T-helper 1 cell treated with Interleukin-12 subunit alpha and Interleukin-12 subunit beta and Interleukin-4 antibody, amounts not matched to agents 30 μg/mL and 1 μg/mL, for 36 hours (primary cell): Measurements from ENCODE around the gene KAZN.

ENCODE experiments used
- H3K27ac Mint-ChIP-seq: one replicate; pipeline ENCODE4 v1.8.0; 2021; ENCODE audit warnings: mild to moderate bottlenecking, mixed read lengths
- H3K27me3 Mint-ChIP-seq: one replicate; pipeline ENCODE4 v1.8.0; 2021; ENCODE audit warnings: low read depth, mixed read lengths
- H3K36me3 Mint-ChIP-seq: one replicate; pipeline ENCODE4 v1.8.0; 2021; ENCODE audit warnings: low read depth, mixed read lengths
- H3K4me1 Mint-ChIP-seq: one replicate; pipeline ENCODE4 v1.8.0; 2021; ENCODE audit warnings: low read depth, mixed read lengths
- H3K4me3 Mint-ChIP-seq: one replicate; pipeline ENCODE4 v1.8.0; 2021; ENCODE audit warnings: mild to moderate bottlenecking, moderate library complexity, mixed read lengths
- H3K9me3 Mint-ChIP-seq: one replicate; pipeline ENCODE4 v1.8.0; 2021; ENCODE audit warnings: mixed read lengths

The KAZN gene

GRCh38 chr1:15102646-15103045, 504.2 kb downstream of the KAZN start:
- no peak overlapping the region for H3K27ac Mint-ChIP-seq
- H3K9me3 Mint-ChIP-seq: no peaks in the 10 kb centered on the region
- H3K36me3 Mint-ChIP-seq: no peaks in the 10 kb centered on the region
- peaks cover 6% of the 10 kb centered on the region for H3K4me1 Mint-ChIP-seq
- H3K4me3 Mint-ChIP-seq: no peak overlapping the region
- H3K27me3 Mint-ChIP-seq: peaks cover 19% of the 10 kb centered on the region

GRCh38 chr1:15103211-15103610, 504.7 kb downstream of the KAZN start:
- H3K27me3 Mint-ChIP-seq: peaks cover 19% of the 10 kb centered on the region
- H3K9me3 Mint-ChIP-seq: no peaks in the 10 kb centered on the region
- H3K36me3 Mint-ChIP-seq: no peaks in the 10 kb centered on the region
- H3K27ac Mint-ChIP-seq: no peak overlapping the region
- H3K4me3 Mint-ChIP-seq: no peak overlapping the region
- peaks cover 6% of the 10 kb centered on the region for H3K4me1 Mint-ChIP-seq

- Mint-ChIP-seq H3K27ac (no peak overlapping the region), H3K4me3 (no peak overlapping the region), H3K9me3 (no peaks in the 10 kb centered on the region), H3K4me1 (peaks cover 6% of the 10 kb centered on the region), H3K27me3 (peaks cover 19% of the 10 kb centered on the region), H3K36me3 (no peaks in the 10 kb centered on the region)
Observed at GRCh38 chr1:15103906-15104305, 505.4 kb downstream of the KAZN start.

- no peaks in the 10 kb centered on the region for H3K36me3 Mint-ChIP-seq
- no peak overlapping the region for H3K4me3 Mint-ChIP-seq
- H3K9me3 Mint-ChIP-seq: no peaks in the 10 kb centered on the region
- H3K4me1 Mint-ChIP-seq: peaks cover 6% of the 10 kb centered on the region
- H3K27me3 Mint-ChIP-seq: peaks cover 19% of the 10 kb centered on the region
- H3K27ac Mint-ChIP-seq: no peak overlapping the region
Observed at GRCh38 chr1:15104768-15105167, 506.3 kb downstream of the KAZN start.

- no peak overlapping the region for H3K4me3 Mint-ChIP-seq
- no peaks in the 10 kb centered on the region for H3K9me3 Mint-ChIP-seq
Observed at GRCh38 chr1:15106608-15107007, 508.1 kb downstream of the KAZN start.

GRCh38 chr1:15107058-15107687, 508.7 kb downstream of the KAZN start:
- H3K4me3 Mint-ChIP-seq: no peak overlapping the region
- H3K27me3 Mint-ChIP-seq: peaks cover 7% of the 10 kb centered on the region
- H3K9me3 Mint-ChIP-seq: no peaks in the 10 kb centered on the region
- peaks cover 3% of the 10 kb centered on the region for H3K4me1 Mint-ChIP-seq
- no peaks in the 10 kb centered on the region for H3K36me3 Mint-ChIP-seq
- no peak overlapping the region for H3K27ac Mint-ChIP-seq

More at GRCh38 chr1:15106608-15107007, 508.1 kb downstream of the KAZN start:
- H3K36me3 Mint-ChIP-seq: no peaks in the 10 kb centered on the region
- H3K4me1 Mint-ChIP-seq: no peaks in the 10 kb centered on the region
- peaks cover 10% of the 10 kb centered on the region for H3K27me3 Mint-ChIP-seq
- no peak overlapping the region for H3K27ac Mint-ChIP-seq

- peaks cover 7% of the 10 kb centered on the region for H3K27me3 Mint-ChIP-seq
- no peaks in the 10 kb centered on the region for H3K36me3 Mint-ChIP-seq
- H3K9me3 Mint-ChIP-seq: no peaks in the 10 kb centered on the region
- H3K4me3 Mint-ChIP-seq: no peak overlapping the region
- no peak overlapping the region for H3K27ac Mint-ChIP-seq
- H3K4me1 Mint-ChIP-seq: peaks cover 5% of the 10 kb centered on the region
Observed at GRCh38 chr1:15107911-15108310, 509.4 kb downstream of the KAZN start.

- Mint-ChIP-seq H3K36me3 (no peaks in the 10 kb centered on the region), H3K27ac (no peak overlapping the region), H3K4me3 (no peak overlapping the region), H3K4me1 (peaks cover 5% of the 10 kb centered on the region), H3K27me3 (peaks cover 10% of the 10 kb centered on the region), H3K9me3 (no peaks in the 10 kb centered on the region)
Observed at GRCh38 chr1:15110128-15110866, 511.8 kb downstream of the KAZN start.

GRCh38 chr1:15110867-15111230, 512.4 kb downstream of the KAZN start:
- no peak overlapping the region for H3K4me3 Mint-ChIP-seq
- H3K4me1 Mint-ChIP-seq: peaks cover 5% of the 10 kb centered on the region
- no peak overlapping the region for H3K27ac Mint-ChIP-seq
- no peaks in the 10 kb centered on the region for H3K36me3 Mint-ChIP-seq
- no peaks in the 10 kb centered on the region for H3K9me3 Mint-ChIP-seq
- H3K27me3 Mint-ChIP-seq: peaks cover 13% of the 10 kb centered on the region

- Mint-ChIP-seq H3K4me1 (peaks cover 5% of the 10 kb centered on the region), H3K9me3 (no peaks in the 10 kb centered on the region), H3K27ac (no peak overlapping the region), H3K4me3 (no peak overlapping the region), H3K27me3 (peaks cover 7% of the 10 kb centered on the region), H3K36me3 (no peaks in the 10 kb centered on the region)
Observed at GRCh38 chr1:15113146-15113545, 514.7 kb downstream of the KAZN start.

GRCh38 chr1:15114884-15115283, 516.4 kb downstream of the KAZN start:
- Mint-ChIP-seq H3K27me3 (peaks cover 7% of the 10 kb centered on the region), H3K36me3 (no peaks in the 10 kb centered on the region), H3K4me3 (no peak overlapping the region), H3K9me3 (no peaks in the 10 kb centered on the region), H3K4me1 (peaks cover 5% of the 10 kb centered on the region), H3K27ac (no peak overlapping the region)

GRCh38 chr1:15115542-15116330, 517.3 kb downstream of the KAZN start:
- H3K9me3 Mint-ChIP-seq: no peaks in the 10 kb centered on the region
- H3K27ac Mint-ChIP-seq: no peak overlapping the region
- H3K4me3 Mint-ChIP-seq: no peak overlapping the region
- peaks cover 7% of the 10 kb centered on the region for H3K27me3 Mint-ChIP-seq
- H3K4me1 Mint-ChIP-seq: peaks cover 5% of the 10 kb centered on the region
- no peaks in the 10 kb centered on the region for H3K36me3 Mint-ChIP-seq

GRCh38 chr1:15116966-15117365, 518.5 kb downstream of the KAZN start:
- Mint-ChIP-seq H3K27ac (no peak overlapping the region), H3K36me3 (no peaks in the 10 kb centered on the region), H3K27me3 (peaks cover 11% of the 10 kb centered on the region), H3K4me1 (peaks cover 4% of the 10 kb centered on the region), H3K4me3 (no peak overlapping the region), H3K9me3 (no peaks in the 10 kb centered on the region)

- no peaks in the 10 kb centered on the region for H3K36me3 Mint-ChIP-seq
- H3K27me3 Mint-ChIP-seq: peaks cover 11% of the 10 kb centered on the region
- no peak overlapping the region for H3K27ac Mint-ChIP-seq
- H3K4me1 Mint-ChIP-seq: no peaks in the 10 kb centered on the region
- no peaks in the 10 kb centered on the region for H3K9me3 Mint-ChIP-seq
- H3K4me3 Mint-ChIP-seq: no peak overlapping the region
Observed at GRCh38 chr1:15117671-15118325, 519.3 kb downstream of the KAZN start.
